Measurements from ENCODE around the gene MYCL. TPM values are rescaled to one million over a fixed set of nuclear protein-coding genes. Genes with fewer than 3 reads are reported as not detected.
"Not testable (repeated sequence)": the region's sequence is repeated elsewhere in the genome, so short reads cannot be mapped to it uniquely, and the experiment has no call there.

The MYCL gene
- total RNA-seq, 3 donors from 2014 or later: 0.08 to 0.38 (median 0.18) TPM

DNA sequence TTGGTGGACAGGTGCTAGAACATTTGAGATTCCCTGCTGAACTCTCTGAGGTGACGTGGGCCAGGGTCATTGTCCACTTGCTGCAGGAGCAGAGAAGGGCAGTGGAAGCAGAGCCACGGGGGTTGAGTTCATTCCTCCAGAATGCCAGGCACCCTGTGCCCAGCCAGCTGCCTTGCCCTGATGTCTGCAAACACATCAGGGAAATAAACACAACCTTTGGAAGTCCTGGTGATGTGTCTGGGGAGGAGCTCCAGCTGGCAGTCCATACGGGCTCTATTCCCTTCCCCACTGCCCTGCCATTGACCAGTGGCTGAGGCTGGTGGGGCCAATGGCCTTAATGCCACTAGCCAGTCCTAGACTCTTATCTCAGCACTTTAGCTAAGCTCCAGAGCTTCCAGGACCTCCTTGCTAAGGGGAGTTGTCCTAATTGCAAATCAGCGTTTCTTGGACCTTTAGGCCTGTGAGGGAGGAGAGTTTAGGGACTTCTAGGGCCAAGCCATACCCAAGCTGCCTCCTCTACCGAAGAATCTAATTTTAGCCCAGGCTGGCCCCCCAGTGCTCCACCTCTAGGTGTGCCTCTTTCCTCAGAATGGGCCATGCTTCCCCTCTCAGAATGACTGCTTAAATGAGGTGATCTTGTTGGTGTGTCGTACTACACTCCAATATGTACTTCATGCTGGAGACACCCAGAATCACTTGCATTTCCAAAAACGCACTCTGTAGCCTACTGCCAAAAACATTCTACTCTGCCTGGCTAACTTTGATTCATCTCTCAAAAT, 27.3 kb upstream of the MYCL start:
- H3K4me3 Mint-ChIP-seq: no peak overlapping the region
- no peaks in the 10 kb centered on the region for H3K36me3 Mint-ChIP-seq (ENCODE audit: insufficient read depth)
- H3K9me3 Mint-ChIP-seq: no peaks in the 10 kb centered on the region
- H3K4me1 Mint-ChIP-seq (ENCODE audit: low read depth): no peaks in the 10 kb centered on the region
- DNase-seq (no peak), ATAC-seq (no peak)
- no peaks in the 10 kb centered on the region for H3K27me3 Mint-ChIP-seq (ENCODE audit: low read depth)

DNA sequence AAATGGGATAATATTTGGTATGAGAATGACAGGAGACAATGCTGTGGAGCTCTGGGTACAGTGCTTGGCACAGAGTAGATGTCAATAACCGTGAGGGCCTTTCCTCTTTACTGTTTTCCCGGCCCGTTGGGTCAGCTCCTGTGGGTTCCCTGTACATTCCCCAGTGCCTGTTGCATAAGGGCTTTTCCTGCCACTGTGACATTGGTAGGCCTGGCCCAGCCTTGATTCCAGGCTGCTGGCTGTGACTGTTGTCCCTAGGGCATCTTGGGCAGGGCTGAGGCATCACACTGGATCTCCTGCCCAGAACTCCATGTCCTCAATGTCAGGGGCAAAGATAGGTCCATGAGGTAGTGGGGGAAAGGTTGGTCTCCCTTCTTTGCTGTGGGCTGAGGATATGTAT, 25.8 kb upstream of the MYCL start:
- DNase-seq (no peak), ATAC-seq (no peak)
- Mint-ChIP-seq H3K27me3 (ENCODE audit: low read depth) (no peaks in the 10 kb centered on the region), H3K4me1 (ENCODE audit: low read depth) (no peaks in the 10 kb centered on the region), H3K36me3 (ENCODE audit: insufficient read depth) (no peaks in the 10 kb centered on the region), H3K4me3 (no peak overlapping the region), H3K9me3 (no peaks in the 10 kb centered on the region)

DNA sequence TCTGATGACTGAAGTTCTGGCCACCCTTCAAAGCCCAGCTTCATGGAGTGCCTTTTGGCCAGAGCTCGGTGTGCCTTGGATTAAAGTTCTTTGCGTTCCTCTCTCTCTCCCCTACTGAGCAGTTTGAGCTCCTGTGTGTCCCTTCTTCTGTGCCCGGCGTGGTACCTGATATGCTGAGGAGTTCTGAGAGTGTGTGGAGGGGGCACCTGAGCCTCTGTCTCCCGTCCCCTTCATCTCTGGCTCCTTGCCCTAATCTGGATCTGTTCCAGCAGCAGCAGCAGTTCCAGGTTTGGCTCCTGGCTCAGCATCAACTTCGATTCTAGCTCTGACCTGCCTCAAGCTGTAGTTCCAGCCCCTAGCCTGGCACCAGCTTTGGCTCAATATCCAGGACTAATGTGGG, 25.1 kb upstream of the MYCL start:
- no peak for DNase-seq
- ATAC-seq: no peak
- no peaks in the 10 kb centered on the region for H3K27me3 Mint-ChIP-seq (ENCODE audit: low read depth)

DNA sequence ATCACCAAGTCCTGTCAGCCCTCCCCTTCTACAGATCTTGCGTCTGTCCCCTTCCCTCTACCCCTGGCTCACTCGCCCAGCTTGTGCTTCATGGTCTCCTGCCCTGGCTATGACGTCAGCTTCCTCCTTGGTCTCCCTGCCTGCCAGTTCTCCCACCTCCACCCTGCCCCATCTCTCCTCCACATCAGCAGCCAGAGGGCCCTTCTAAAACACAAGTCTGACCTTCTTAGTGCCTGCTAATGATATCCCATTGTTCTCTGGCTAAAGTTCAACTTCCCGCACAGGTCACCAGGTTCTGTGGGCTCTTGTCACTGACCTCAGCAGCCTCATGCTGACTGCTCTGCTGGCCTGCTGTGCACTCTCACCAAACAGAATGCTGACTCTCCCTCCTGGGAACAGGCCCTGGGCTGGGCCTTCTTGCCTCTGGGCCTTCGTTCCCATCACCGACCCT, 24.7 kb upstream of the MYCL start:
- Mint-ChIP-seq H3K9me3 (no peaks in the 10 kb centered on the region), H3K4me1 (ENCODE audit: low read depth) (no peaks in the 10 kb centered on the region), H3K36me3 (ENCODE audit: insufficient read depth) (no peaks in the 10 kb centered on the region), H3K4me3 (no peak overlapping the region), H3K27me3 (ENCODE audit: low read depth) (no peaks in the 10 kb centered on the region)
- no peak for DNase-seq
- no peak for ATAC-seq

More for the DNA sequence above, 25.1 kb upstream of the MYCL start:
- H3K9me3 Mint-ChIP-seq: no peaks in the 10 kb centered on the region
- H3K4me3 Mint-ChIP-seq: no peak overlapping the region
- H3K4me1 Mint-ChIP-seq (ENCODE audit: low read depth): no peaks in the 10 kb centered on the region
- H3K36me3 Mint-ChIP-seq (ENCODE audit: insufficient read depth): no peaks in the 10 kb centered on the region

DNA sequence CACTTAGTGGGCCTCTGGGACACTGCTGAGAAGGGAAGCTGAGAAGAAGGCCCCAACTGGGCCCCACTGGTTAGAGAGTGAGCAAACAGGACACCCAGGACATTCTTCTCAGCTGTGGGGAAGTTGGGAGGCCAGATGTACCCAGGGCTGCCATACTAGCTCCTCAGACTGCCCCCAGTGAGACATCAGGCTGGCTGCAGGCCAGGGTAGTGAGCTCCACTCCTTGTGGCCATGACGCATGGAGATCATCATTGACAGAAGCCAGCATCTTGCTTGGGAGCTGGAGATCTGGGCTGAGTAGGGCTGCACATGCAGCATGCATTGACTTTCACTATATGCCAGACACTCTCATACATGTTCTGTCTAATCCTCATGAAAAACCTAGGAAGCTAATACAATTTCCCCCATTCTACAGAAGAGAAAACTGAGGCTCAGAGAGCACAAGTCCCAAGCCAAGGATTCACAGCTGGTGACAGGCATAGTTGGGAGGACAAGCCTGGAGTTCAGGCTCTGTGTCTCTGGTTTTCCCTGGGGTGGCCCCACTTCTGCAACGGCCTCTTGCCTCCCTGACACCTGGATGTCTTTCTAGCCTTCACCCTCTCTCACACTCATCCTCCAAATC, 24.1 kb upstream of the MYCL start:
- Mint-ChIP-seq H3K4me3 (no peak overlapping the region), H3K4me1 (ENCODE audit: low read depth) (no peaks in the 10 kb centered on the region), H3K9me3 (no peaks in the 10 kb centered on the region), H3K36me3 (ENCODE audit: insufficient read depth) (no peaks in the 10 kb centered on the region), H3K27me3 (ENCODE audit: low read depth) (no peaks in the 10 kb centered on the region)
- no peak for ATAC-seq
- no peak for DNase-seq

DNA sequence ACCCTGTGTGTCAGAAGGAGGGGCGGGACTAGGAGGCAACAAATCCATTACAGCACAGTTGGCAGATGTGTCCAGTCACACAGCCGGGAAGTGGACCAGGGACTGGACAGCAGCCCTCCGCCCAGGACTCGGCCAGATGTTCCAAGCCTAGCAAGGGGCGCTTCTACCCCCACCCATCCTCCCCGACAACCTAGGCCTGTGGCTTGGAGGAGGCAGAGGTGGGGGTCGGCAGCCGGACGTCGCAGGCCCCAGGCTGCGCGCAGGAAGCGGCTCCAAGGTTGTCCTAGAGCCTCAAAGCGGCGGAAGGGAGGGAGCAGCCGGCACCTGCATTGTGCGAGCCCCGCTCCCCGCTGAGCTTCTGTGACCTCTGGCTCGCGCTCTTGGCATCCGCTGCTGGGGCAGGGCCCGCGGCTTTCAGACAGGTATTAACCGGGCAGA, 20.6 kb upstream of the MYCL start:
- Mint-ChIP-seq H3K4me1 (ENCODE audit: low read depth) (no peaks in the 10 kb centered on the region), H3K4me3 (no peak overlapping the region), H3K9me3 (no peaks in the 10 kb centered on the region), H3K27me3 (ENCODE audit: low read depth) (peaks cover 3% of the 10 kb centered on the region), H3K36me3 (ENCODE audit: insufficient read depth) (no peaks in the 10 kb centered on the region)
- ATAC-seq (no peak), DNase-seq (no peak)

DNA sequence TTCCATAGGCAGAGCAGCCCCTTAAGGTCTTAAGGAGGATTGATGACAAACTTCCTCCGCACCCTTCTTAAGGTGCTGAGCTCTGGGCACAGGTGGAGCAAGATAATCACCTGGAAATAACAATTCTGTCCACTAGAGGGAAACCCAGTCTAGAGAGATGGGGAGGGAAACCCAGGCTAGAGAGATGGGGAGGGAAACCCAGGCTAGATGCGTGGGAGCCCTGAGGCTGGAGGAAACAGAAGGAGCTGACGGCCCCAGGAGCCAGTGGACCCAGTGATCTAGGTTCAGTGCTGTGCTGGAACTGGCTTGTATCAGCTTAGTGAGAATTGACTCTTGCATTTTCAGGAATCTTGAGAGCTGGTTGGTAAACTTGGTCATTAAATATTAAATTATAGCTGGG, 17.8 kb upstream of the MYCL start:
- ATAC-seq (peak; percentile 88 to 98), DNase-seq (peak; percentile 37)
- Mint-ChIP-seq H3K9me3 (no peaks in the 10 kb centered on the region), H3K27me3 (ENCODE audit: low read depth) (peaks cover 6% of the 10 kb centered on the region), H3K4me3 (no peak overlapping the region), H3K36me3 (ENCODE audit: insufficient read depth) (no peaks in the 10 kb centered on the region), H3K4me1 (ENCODE audit: low read depth) (no peaks in the 10 kb centered on the region)

DNA sequence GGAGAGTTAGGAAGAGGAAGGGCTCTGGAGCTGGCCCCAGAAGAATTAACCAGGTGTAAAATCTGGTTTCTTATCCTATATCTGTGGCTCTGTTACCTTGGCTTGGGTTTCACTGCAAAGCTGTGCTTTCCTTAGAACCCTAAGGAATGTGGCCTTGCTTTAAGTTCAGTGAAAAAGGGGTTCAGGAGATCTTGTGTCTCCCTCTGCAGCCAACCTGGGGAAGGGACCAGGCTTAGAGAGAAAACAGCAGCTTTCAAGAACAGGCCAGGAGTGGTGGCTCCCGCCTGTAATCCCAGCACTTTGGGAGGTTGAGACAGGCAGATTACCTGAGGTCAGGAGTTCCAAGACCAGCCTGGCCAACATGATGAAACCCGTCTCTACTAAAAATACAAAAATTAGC, 16.1 kb upstream of the MYCL start:
- H3K4me3 Mint-ChIP-seq: no peak overlapping the region
- no peaks in the 10 kb centered on the region for H3K4me1 Mint-ChIP-seq (ENCODE audit: low read depth)
- no peaks in the 10 kb centered on the region for H3K9me3 Mint-ChIP-seq
- DNase-seq (no peak), ATAC-seq (no peak)
- no peaks in the 10 kb centered on the region for H3K36me3 Mint-ChIP-seq (ENCODE audit: insufficient read depth)
- H3K27me3 Mint-ChIP-seq (ENCODE audit: low read depth): peaks cover 6% of the 10 kb centered on the region

DNA sequence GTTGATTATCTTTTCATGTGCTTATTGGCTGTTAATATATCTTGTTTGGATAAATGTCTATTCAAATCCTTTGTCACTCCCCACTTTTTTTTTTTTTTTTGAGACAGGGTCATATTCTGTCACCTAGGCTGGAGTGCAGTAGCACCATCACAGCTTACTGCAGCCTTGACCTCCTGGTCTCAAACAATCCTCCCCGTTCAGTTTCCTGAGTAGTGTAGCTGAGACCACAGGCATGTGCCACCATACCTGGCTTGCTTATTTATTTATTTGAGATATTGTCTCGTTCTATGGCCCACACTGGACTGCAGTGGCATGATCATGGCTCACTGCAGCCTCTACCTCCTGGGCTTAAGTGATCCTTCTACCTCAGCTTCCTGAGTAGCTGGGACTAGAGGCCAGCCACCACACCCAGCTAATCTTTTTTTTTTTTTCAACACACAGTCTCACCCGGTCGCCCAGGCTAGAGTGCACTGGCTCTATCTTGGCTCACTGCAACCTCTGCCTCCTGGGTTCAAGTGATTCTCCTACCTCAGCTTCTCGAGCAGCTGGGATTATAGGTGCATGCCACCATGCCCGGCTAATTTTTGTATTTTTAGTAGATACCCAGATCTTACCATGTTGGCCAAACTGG, 13.9 kb upstream of the MYCL start:
- H3K36me3 Mint-ChIP-seq (ENCODE audit: insufficient read depth): no peaks in the 10 kb centered on the region
- ATAC-seq (no peak), DNase-seq (no peak)
- peaks cover 14% of the 10 kb centered on the region for H3K27me3 Mint-ChIP-seq (ENCODE audit: low read depth)
- H3K4me1 Mint-ChIP-seq (ENCODE audit: low read depth): no peaks in the 10 kb centered on the region
- no peak overlapping the region for H3K4me3 Mint-ChIP-seq
- H3K9me3 Mint-ChIP-seq: no peaks in the 10 kb centered on the region

DNA sequence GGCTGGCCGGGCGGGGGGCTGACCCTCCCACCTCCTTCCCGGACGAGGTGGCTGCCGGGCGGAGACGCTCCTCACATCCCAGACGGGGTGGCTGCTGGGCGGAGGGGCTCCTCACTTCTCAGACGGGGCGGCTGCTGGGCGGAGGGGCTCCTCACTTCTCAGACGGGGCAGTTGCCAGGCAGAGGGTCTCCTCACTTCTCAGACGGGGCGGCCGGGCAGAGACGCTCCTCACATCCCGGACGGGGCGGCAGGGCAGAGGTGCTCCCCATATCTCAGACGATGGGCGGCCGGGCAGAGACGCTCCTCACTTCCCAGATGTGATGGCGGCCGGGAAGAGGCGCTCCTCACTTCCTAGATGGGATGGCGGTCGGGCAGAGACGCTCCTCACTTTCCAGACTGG, 11.4 kb upstream of the MYCL start:
- not testable (repeated sequence) for H3K9me3 Mint-ChIP-seq; H3K4me3 Mint-ChIP-seq; H3K36me3 Mint-ChIP-seq (ENCODE audit: insufficient read depth); H3K4me1 Mint-ChIP-seq (ENCODE audit: low read depth); ATAC-seq; DNase-seq
- peaks cover 14% of the 10 kb centered on the region for H3K27me3 Mint-ChIP-seq (ENCODE audit: low read depth)

DNA sequence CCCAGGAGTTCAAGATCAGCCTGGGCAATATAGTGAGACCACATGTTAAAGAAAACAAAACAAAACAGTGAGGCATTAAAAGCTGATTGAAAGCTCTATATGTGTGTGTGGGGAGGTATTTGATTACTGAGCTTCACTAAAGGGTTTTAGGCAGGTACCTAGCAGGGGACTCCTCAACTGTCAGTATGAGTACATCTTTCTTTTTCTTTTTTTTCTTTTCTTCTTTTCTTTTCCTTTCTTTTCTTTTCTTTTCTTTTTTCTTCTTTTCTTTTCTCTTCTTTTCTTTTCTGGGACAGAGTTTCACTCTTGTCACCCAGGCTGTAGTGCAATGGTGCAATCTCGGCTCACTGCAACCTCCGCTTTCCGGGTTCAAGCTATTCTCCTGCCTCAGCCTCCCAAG, 8.5 kb upstream of the MYCL start:
- H3K4me1 Mint-ChIP-seq (ENCODE audit: low read depth): no peaks in the 10 kb centered on the region
- H3K27me3 Mint-ChIP-seq (ENCODE audit: low read depth): peaks cover 26% of the 10 kb centered on the region
- no peak for DNase-seq
- H3K9me3 Mint-ChIP-seq: peaks cover 9% of the 10 kb centered on the region
- no peak overlapping the region for H3K4me3 Mint-ChIP-seq
- ATAC-seq: no peak
- H3K36me3 Mint-ChIP-seq (ENCODE audit: insufficient read depth): peaks cover 3% of the 10 kb centered on the region

DNA sequence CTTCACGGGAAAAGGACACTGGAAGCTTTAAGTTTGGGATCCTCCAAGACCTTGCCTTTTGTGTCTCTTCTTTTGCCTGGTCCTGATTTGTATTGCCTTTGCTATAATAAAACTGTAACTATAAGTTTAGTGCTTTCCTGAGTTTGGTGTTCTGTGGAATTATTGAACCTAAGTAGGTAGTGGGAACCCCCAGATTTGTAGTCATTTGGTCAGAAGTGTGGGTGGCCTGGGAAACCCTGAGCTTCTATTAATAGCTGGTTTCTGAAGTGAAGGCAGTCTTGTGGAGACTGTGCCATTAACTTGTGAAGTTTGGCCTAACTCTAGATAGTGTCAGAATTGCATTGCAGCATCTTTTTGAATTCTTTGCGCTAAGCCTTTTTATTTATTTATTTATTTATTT, 6.8 kb upstream of the MYCL start:
- no peak overlapping the region for H3K4me3 Mint-ChIP-seq
- H3K27me3 Mint-ChIP-seq (ENCODE audit: low read depth): peaks cover 39% of the 10 kb centered on the region
- peaks cover 9% of the 10 kb centered on the region for H3K9me3 Mint-ChIP-seq
- DNase-seq (no peak), ATAC-seq (no peak)
- H3K4me1 Mint-ChIP-seq (ENCODE audit: low read depth): no peaks in the 10 kb centered on the region
- H3K36me3 Mint-ChIP-seq (ENCODE audit: insufficient read depth): peaks cover 3% of the 10 kb centered on the region

DNA sequence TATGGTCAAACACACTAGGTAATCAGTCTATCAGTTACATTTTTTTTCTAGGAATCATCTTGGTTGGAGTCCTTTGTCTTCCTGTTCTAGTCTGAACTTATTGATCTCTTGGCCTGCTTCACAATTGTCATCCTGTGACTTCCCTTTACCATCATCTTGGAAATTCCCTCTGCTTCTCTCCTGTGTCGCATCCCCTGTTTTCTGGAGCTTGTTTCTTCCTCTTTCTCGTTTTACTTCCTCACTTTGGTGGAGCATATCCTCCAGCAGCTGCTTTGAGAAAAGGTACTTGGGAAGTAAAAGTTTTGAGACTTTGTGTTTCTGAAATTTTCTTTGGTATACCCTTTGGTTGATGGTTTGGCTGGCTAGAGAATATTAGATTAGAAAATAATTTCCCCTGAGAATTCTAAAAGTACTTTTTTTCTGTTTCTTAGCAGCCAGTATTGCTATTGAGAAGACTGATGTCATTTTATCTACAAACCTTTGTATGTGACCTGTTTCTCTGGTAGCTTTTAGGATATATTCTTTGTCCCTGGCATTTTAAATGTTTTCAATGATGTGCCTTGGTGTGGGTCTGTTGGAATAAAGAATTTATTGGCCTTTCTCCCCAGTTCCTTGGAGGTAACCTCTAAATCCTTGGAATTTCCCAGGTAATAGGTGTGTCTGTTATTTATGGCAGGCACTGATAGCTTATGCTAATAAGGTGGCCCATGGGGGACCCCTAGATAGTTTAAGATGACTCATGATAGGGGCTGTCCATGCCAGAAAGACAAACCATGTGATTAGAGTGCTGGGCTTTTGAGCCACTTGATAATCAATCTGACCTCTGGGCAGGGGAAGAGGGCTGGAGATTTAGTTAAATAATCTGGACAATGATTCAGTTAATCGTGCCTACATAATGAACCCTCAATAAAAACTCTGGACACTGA, 6.1 kb upstream of the MYCL start:
- Mint-ChIP-seq H3K27me3 (ENCODE audit: low read depth) (peaks cover 46% of the 10 kb centered on the region), H3K4me3 (no peak overlapping the region), H3K36me3 (ENCODE audit: insufficient read depth) (peaks cover 3% of the 10 kb centered on the region), H3K4me1 (ENCODE audit: low read depth) (no peaks in the 10 kb centered on the region), H3K9me3 (peaks cover 9% of the 10 kb centered on the region)
- DNase-seq (no peak), ATAC-seq (no peak)

DNA sequence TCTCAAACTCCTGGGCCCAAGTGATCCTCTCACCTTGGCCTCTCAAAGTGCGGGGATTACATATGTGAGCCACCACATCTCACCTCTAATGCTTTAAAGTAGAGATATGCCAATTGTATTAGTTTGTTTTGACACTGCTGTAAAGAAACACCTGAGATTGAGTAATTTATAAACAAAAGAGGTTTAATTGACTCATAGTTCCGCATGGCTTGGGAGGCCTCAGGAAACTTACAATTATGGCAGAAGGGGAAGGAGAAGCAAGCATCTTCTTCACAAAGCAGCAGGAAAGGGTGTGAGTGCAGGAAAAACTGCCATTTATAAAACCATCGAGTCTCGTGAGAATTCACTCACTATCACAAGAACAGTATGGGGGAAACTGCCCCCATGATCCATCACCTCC, 3.5 kb upstream of the MYCL start:
- DNase-seq: no peak
- peaks cover 9% of the 10 kb centered on the region for H3K9me3 Mint-ChIP-seq
- H3K36me3 Mint-ChIP-seq (ENCODE audit: insufficient read depth): peaks cover 3% of the 10 kb centered on the region
- H3K4me3 Mint-ChIP-seq: no peak overlapping the region
- peaks cover 46% of the 10 kb centered on the region for H3K27me3 Mint-ChIP-seq (ENCODE audit: low read depth)
- H3K4me1 Mint-ChIP-seq (ENCODE audit: low read depth): peaks cover 7% of the 10 kb centered on the region
- no peak for ATAC-seq
